Endothelial cell (in vitro differentiated cells): ENCODE measurements around the gene DNMT3A. TPM values are rescaled to one million over a fixed set of nuclear protein-coding genes. Genes with fewer than 3 reads are reported as not detected.

Experiments
- DNase-seq: peaks from one replicate; pipeline ENCODE4 v3.0.0; 2021; ENCODE audit warnings: low spot score
- H3K27ac Mint-ChIP-seq: one replicate; pipeline ENCODE4 v1.8.0; 2021; ENCODE audit warnings: mixed read lengths, inconsistent platforms; ENCODE audit not compliant: unreplicated experiment
- H3K27me3 Mint-ChIP-seq: one replicate; pipeline ENCODE4 v1.8.0; 2021; ENCODE audit warnings: mild to moderate bottlenecking, moderate library complexity, mixed read lengths, inconsistent platforms; ENCODE audit not compliant: unreplicated experiment
- H3K36me3 Mint-ChIP-seq: one replicate; pipeline ENCODE4 v1.8.0; 2021; ENCODE audit warnings: mild to moderate bottlenecking, low read depth, mixed read lengths, inconsistent platforms; ENCODE audit not compliant: unreplicated experiment
- H3K4me1 Mint-ChIP-seq: one replicate; pipeline ENCODE4 v1.8.0; 2021; ENCODE audit warnings: mild to moderate bottlenecking, mixed read lengths, inconsistent platforms; ENCODE audit not compliant: unreplicated experiment
- H3K4me3 Mint-ChIP-seq: one replicate; pipeline ENCODE4 v1.8.0; 2021; ENCODE audit warnings: mild to moderate bottlenecking, mixed read lengths, inconsistent platforms; ENCODE audit not compliant: unreplicated experiment
- H3K9me3 Mint-ChIP-seq: one replicate; pipeline ENCODE4 v1.8.0; 2021; ENCODE audit warnings: mixed read lengths, inconsistent platforms; ENCODE audit not compliant: unreplicated experiment
- CTCF ChIP-seq: fragments of 200-600 bp; sonication (generic); IDR thresholded peaks from one replicate; pipeline ENCODE4 v1.5.0; 2021; ENCODE audit warnings: antibody characterized with exemption; ENCODE audit not compliant: unreplicated experiment
- total RNA-seq: library from RNA; stranded (reverse); fragmentation: NEBNext Ultra II Directional; extraction: Animal tissue kit (Norgen Biotek cat#: 25700); gene quantifications from one replicate; pipeline ENCODE4 v1.2.1, GENCODE V29; 2021; ENCODE audit not compliant: unreplicated experiment

The DNMT3A gene
- total RNA-seq, 1 donor from 2014 or later, result 177 TPM

- H3K4me1 Mint-ChIP-seq, result peaks cover 20% of the 10 kb centered on the region
- no peak overlapping the region for H3K4me3 Mint-ChIP-seq
- H3K27ac Mint-ChIP-seq, result no peak overlapping the region
- no peak for TF ChIP-seq CTCF
- H3K9me3 Mint-ChIP-seq, result no peaks in the 10 kb centered on the region
- peaks cover 12% of the 10 kb centered on the region for H3K27me3 Mint-ChIP-seq
- no peaks in the 10 kb centered on the region for H3K36me3 Mint-ChIP-seq
- DNase-seq, result no peak
These were observed 49.3 kb downstream of the DNMT3A start for GRCh38 chr2:25292408-25292807.

GRCh38 chr2:25290811-25291495 lies 50.8 kb downstream of the DNMT3A start:
- no peak for TF ChIP-seq CTCF
- H3K36me3 Mint-ChIP-seq, result no peaks in the 10 kb centered on the region
- no peaks in the 10 kb centered on the region for H3K9me3 Mint-ChIP-seq
- peaks cover 15% of the 10 kb centered on the region for H3K27me3 Mint-ChIP-seq
- no peak overlapping the region for H3K27ac Mint-ChIP-seq
- no peak overlapping the region for H3K4me3 Mint-ChIP-seq
- H3K4me1 Mint-ChIP-seq, result peaks cover 16% of the 10 kb centered on the region
- no peak for DNase-seq

GRCh38 chr2:25286723-25287483 lies 54.8 kb downstream of the DNMT3A start:
- no peaks in the 10 kb centered on the region for H3K9me3 Mint-ChIP-seq
- H3K4me3 Mint-ChIP-seq, result no peak overlapping the region
- H3K4me1 Mint-ChIP-seq, result peaks cover 9% of the 10 kb centered on the region
- no peak for TF ChIP-seq CTCF
- H3K27me3 Mint-ChIP-seq, result peaks cover 7% of the 10 kb centered on the region
- H3K36me3 Mint-ChIP-seq, result no peaks in the 10 kb centered on the region
- H3K27ac Mint-ChIP-seq, result no peak overlapping the region
- DNase-seq, result no peak

GRCh38 chr2:25286025-25286400 lies 55.7 kb downstream of the DNMT3A start:
- peaks cover 9% of the 10 kb centered on the region for H3K4me1 Mint-ChIP-seq
- H3K36me3 Mint-ChIP-seq, result no peaks in the 10 kb centered on the region
- peaks cover 8% of the 10 kb centered on the region for H3K27me3 Mint-ChIP-seq
- no peak overlapping the region for H3K27ac Mint-ChIP-seq
- no peak overlapping the region for H3K4me3 Mint-ChIP-seq
- DNase-seq, result no peak
- no peak for TF ChIP-seq CTCF
- no peaks in the 10 kb centered on the region for H3K9me3 Mint-ChIP-seq

GRCh38 chr2:25285265-25286024 lies 56.3 kb downstream of the DNMT3A start:
- H3K9me3 Mint-ChIP-seq, result no peaks in the 10 kb centered on the region

More at GRCh38 chr2:25285265-25286024, 56.3 kb downstream of the DNMT3A start:
- Mint-ChIP-seq H3K27ac (no peak overlapping the region), H3K4me1 (peaks cover 9% of the 10 kb centered on the region), H3K27me3 (peaks cover 9% of the 10 kb centered on the region), H3K4me3 (no peak overlapping the region), H3K36me3 (no peaks in the 10 kb centered on the region)
- TF ChIP-seq CTCF, result no peak
- DNase-seq, result no peak
